ENCODE data around the gene ATG9B. TPM values are rescaled to one million over a fixed set of nuclear protein-coding genes. Genes with fewer than 3 reads are reported as not detected.

The ATG9B gene
- total and polyA plus RNA-seq, 2 donors (not counting 1 experiment from before 2014, with no cell fraction given) = 5.1 to 7.2 TPM

GRCh38 chr7:151064454-151064853 is 40.2 kb upstream of the ATG9B start:
- 98% methylated on average over 14 of the region's 18 CpGs for WGBS (ENCODE audit: insufficient coverage)
- peaks cover 32% of the 10 kb centered on the region for H4K20me1 ChIP-seq (ENCODE audit: control insufficient read depth, insufficient read depth, low read length, poor library complexity, severe bottlenecking)
- no peak for ATAC-seq (ENCODE audit: low read depth)
- Mint-ChIP-seq H3K27me3 (no peaks in the 10 kb centered on the region), H3K4me3 (no peak overlapping the region), H3K4me1 (peaks cover 19% of the 10 kb centered on the region), H3K9me3 (ENCODE audit: insufficient read depth) (no peaks in the 10 kb centered on the region), H3K27ac (no peak overlapping the region)
- no peak for TF ChIP-seq EZH2 (IDR thresholded peaks at IDR 0.05; ENCODE audit: borderline replicate concordance, insufficient read depth, low read depth, low read length, poor library complexity, severe bottlenecking)
- no peaks in the 10 kb centered on the region for H3K9me3 ChIP-seq (ENCODE audit: control extremely low read depth in 1 of 3, control insufficient read depth in 2 of 3, insufficient read depth in 1 of 3, low read length in 2 of 3)
- CTCF ChIA-PET = no interaction called here
- H3K79me2 ChIP-seq (ENCODE audit: control insufficient read depth, insufficient read depth, low read length) = peaks cover 31% of the 10 kb centered on the region
- POLR2A ChIA-PET = no interaction called here
- H3K4me3 ChIP-seq (ENCODE audit: control extremely low read depth in 1 of 5, extremely low read depth in 1 of 5, insufficient read depth in 1 of 5, low read depth in 2 of 5, low read length in 4 of 5) = no peak overlapping the region
- H3K36me3 ChIP-seq (replicated peaks in 1 of 2; ENCODE audit: control extremely low read depth in 1 of 2, control insufficient read depth in 1 of 2, extremely low read depth in 1 of 2, insufficient read depth in 2 of 2, low read length in 1 of 2) = peaks cover 0 to 30% of the 10 kb centered on the region in 2 experiments
- no peak overlapping the region for H3K9ac ChIP-seq (ENCODE audit: low read length)
- intact Hi-C loops (cut with micrococcal nuclease) = no loop called here
- H3K4me2 ChIP-seq (replicated peaks; ENCODE audit: low read depth, low read length, poor library complexity, severe bottlenecking) = no peak overlapping the region
- H3K27me3 ChIP-seq (replicated peaks in 1 of 4; ENCODE audit: control extremely low read depth in 1 of 4, control insufficient read depth in 3 of 4, insufficient read depth in 4 of 4, low read length in 3 of 4) = no peaks in the 10 kb centered on the region
- no peak overlapping the region for H2AFZ ChIP-seq (ENCODE audit: insufficient read depth, low read depth, low read length, poor library complexity, severe bottlenecking)
- peaks cover 11 to 18% of the 10 kb centered on the region in 2 donors for H3K4me1 ChIP-seq (ENCODE audit: control insufficient read depth in 2 of 2, insufficient read depth in 2 of 2, low read length in 2 of 2)
- DNase-seq = no peak
- no peak overlapping the region for H3K27ac ChIP-seq (ENCODE audit: low read length in 2 of 2)

GRCh38 chr7:151063212-151063561 is 38.9 kb upstream of the ATG9B start:
- H4K20me1 ChIP-seq (ENCODE audit: control insufficient read depth, insufficient read depth, low read length, poor library complexity, severe bottlenecking) = peaks cover 32% of the 10 kb centered on the region
- no peak overlapping the region for H3K4me2 ChIP-seq (replicated peaks; ENCODE audit: low read depth, low read length, poor library complexity, severe bottlenecking)
- intact Hi-C loops (cut with micrococcal nuclease) = no loop called here
- no peaks in the 10 kb centered on the region for H3K27me3 ChIP-seq (replicated peaks in 1 of 4; ENCODE audit: control extremely low read depth in 1 of 4, control insufficient read depth in 3 of 4, insufficient read depth in 4 of 4, low read length in 3 of 4)
- H3K9ac ChIP-seq (ENCODE audit: low read length) = no peak overlapping the region
- H3K4me3 Mint-ChIP-seq = no peak overlapping the region
- no peaks in the 10 kb centered on the region for H3K9me3 ChIP-seq (ENCODE audit: control extremely low read depth in 1 of 3, control insufficient read depth in 2 of 3, insufficient read depth in 1 of 3, low read length in 2 of 3)
- H2AFZ ChIP-seq (ENCODE audit: insufficient read depth, low read depth, low read length, poor library complexity, severe bottlenecking) = no peak overlapping the region
- ATAC-seq (ENCODE audit: low read depth) = no peak
- POLR2A ChIA-PET = no interaction called here
- TF ChIP-seq CTCF (IDR thresholded peaks at IDR 0.05) (no peak), EZH2 (IDR thresholded peaks at IDR 0.05; ENCODE audit: borderline replicate concordance, insufficient read depth, low read depth, low read length, poor library complexity, severe bottlenecking) (no peak)
- no peak overlapping the region for H3K27ac ChIP-seq (ENCODE audit: low read length in 2 of 2)
- no peak overlapping the region for H3K27ac Mint-ChIP-seq
- H3K9me3 Mint-ChIP-seq (ENCODE audit: insufficient read depth) = no peaks in the 10 kb centered on the region
- H3K4me1 Mint-ChIP-seq = peaks cover 27% of the 10 kb centered on the region
- DNase-seq = no peak
- peaks cover 32% of the 10 kb centered on the region for H3K79me2 ChIP-seq (ENCODE audit: control insufficient read depth, insufficient read depth, low read length)
- H3K27me3 Mint-ChIP-seq = no peaks in the 10 kb centered on the region
- H3K4me1 ChIP-seq (ENCODE audit: control insufficient read depth in 2 of 2, insufficient read depth in 2 of 2, low read length in 2 of 2) = peaks cover 16 to 28% of the 10 kb centered on the region in 2 donors
- H3K36me3 ChIP-seq (replicated peaks in 1 of 2; ENCODE audit: control extremely low read depth in 1 of 2, control insufficient read depth in 1 of 2, extremely low read depth in 1 of 2, insufficient read depth in 2 of 2, low read length in 1 of 2) = peaks cover 0 to 27% of the 10 kb centered on the region in 2 experiments
- 98% methylated on average over 7 of the region's 11 CpGs for WGBS (ENCODE audit: insufficient coverage)
- CTCF ChIA-PET = no interaction called here
- no peak overlapping the region for H3K4me3 ChIP-seq (ENCODE audit: control extremely low read depth in 1 of 5, extremely low read depth in 1 of 5, insufficient read depth in 1 of 5, low read depth in 2 of 5, low read length in 4 of 5)
